ENCODE measurements around the gene CA10. TPM values are rescaled to one million over a fixed set of nuclear protein-coding genes. Genes with fewer than 3 reads are reported as not detected.

The CA10 gene
- total RNA-seq, 2 donors from 2014 or later = 0.91 TPM; not detected in 1

DNA sequence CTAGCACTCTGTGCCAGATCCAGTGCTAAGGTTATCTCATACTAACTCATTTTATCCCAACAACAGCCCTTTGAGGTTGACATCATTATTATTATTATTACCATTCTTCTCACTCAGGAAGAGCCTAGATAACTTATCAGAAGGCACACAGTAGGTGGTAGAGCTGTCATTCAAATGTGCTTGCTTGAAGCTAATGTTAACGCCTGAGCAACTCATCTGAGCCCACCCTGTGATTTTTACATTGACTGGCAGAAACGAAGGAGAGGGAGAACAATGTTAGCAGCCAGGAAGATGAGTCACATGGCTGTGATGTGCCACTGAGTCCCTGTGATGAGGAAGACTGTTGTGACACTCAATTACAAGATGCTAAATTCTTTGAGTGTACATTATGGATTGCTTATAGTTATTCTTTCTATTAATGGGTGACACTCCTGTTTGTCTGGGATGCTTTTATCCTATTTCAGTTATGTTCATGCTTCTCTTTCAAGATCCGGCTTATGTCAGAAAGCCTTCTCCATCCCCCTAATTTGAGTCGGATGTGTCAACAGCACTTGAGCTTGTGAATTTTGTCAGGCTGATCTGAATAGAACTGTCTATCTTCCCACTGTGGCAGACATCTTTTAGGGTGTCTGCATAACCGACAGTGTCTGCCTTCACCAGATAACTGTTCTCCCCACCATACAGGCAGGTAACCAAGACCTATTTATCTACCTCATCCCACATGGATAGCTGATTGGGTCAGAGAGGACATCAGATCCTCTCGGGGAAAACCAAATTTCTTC, 426.4 kb downstream of the CA10 start:
- DNase-seq (ENCODE audit: low spot score) = no peak
- H3K4me3 ChIP-seq = no peak overlapping the region
- H3K27me3 ChIP-seq (replicated peaks; ENCODE audit: insufficient read depth) = no peaks in the 10 kb centered on the region
- intact Hi-C loops (cut with DNase I) = no loop called here
- H3K9me3 ChIP-seq = no peaks in the 10 kb centered on the region
- no peaks in the 10 kb centered on the region for H3K4me1 ChIP-seq (replicated peaks)
- no peaks in the 10 kb centered on the region for H3K36me3 ChIP-seq
- TF ChIP-seq, protein P1, sequence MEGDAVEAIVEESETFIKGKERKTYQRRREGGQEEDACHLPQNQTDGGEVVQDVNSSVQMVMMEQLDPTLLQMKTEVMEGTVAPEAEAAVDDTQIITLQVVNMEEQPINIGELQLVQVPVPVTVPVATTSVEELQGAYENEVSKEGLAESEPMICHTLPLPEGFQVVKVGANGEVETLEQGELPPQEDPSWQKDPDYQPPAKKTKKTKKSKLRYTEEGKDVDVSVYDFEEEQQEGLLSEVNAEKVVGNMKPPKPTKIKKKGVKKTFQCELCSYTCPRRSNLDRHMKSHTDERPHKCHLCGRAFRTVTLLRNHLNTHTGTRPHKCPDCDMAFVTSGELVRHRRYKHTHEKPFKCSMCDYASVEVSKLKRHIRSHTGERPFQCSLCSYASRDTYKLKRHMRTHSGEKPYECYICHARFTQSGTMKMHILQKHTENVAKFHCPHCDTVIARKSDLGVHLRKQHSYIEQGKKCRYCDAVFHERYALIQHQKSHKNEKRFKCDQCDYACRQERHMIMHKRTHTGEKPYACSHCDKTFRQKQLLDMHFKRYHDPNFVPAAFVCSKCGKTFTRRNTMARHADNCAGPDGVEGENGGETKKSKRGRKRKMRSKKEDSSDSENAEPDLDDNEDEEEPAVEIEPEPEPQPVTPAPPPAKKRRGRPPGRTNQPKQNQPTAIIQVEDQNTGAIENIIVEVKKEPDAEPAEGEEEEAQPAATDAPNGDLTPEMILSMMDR (IDR thresholded peaks at IDR 0.05) = no peak
- no peak for TF ChIP-seq POLR2A (IDR thresholded peaks at IDR 0.05)
- no peak for TF ChIP-seq POLR2AphosphoS5 (IDR thresholded peaks at IDR 0.05)
- H3K27ac ChIP-seq = no peak overlapping the region
- 75% methylated on average over 6 of the region's 6 CpGs for WGBS

- intact Hi-C loops (cut with DNase I) = no loop called here
- DNase-seq (ENCODE audit: low spot score) = no peak
- no peak overlapping the region for H3K4me3 ChIP-seq
- H3K27me3 ChIP-seq (replicated peaks; ENCODE audit: insufficient read depth) = no peaks in the 10 kb centered on the region
- H3K27ac ChIP-seq = no peak overlapping the region
- no peaks in the 10 kb centered on the region for H3K9me3 ChIP-seq
- no peaks in the 10 kb centered on the region for H3K36me3 ChIP-seq
- no peaks in the 10 kb centered on the region for H3K4me1 ChIP-seq (replicated peaks)
- 48% methylated on average over 4 of the region's 4 CpGs for WGBS
- no peak for TF ChIP-seq POLR2AphosphoS5 (IDR thresholded peaks at IDR 0.05)
These were observed 428.0 kb downstream of the CA10 start for GRCh38 chr17:51730303-51731050.

GRCh38 chr17:51725185-51725584, 433.3 kb downstream of the CA10 start:
- H3K27me3 ChIP-seq (replicated peaks; ENCODE audit: insufficient read depth) = no peaks in the 10 kb centered on the region
- TF ChIP-seq POLR2A (IDR thresholded peaks at IDR 0.05) = no peak
- TF ChIP-seq POLR2AphosphoS5 (IDR thresholded peaks at IDR 0.05) = no peak
- TF ChIP-seq, protein P1 (IDR thresholded peaks at IDR 0.05) = no peak
- H3K4me1 ChIP-seq (replicated peaks) = no peaks in the 10 kb centered on the region
- intact Hi-C loops (cut with DNase I) = no loop called here
- H3K9me3 ChIP-seq = no peaks in the 10 kb centered on the region
- no peaks in the 10 kb centered on the region for H3K36me3 ChIP-seq
- 84% methylated on average over 3 of the region's 3 CpGs for WGBS
- no peak overlapping the region for H3K27ac ChIP-seq
- no peak for DNase-seq (ENCODE audit: low spot score)
- no peak overlapping the region for H3K4me3 ChIP-seq

- H3K9me3 ChIP-seq = no peaks in the 10 kb centered on the region
- H3K27me3 ChIP-seq (replicated peaks; ENCODE audit: insufficient read depth) = no peaks in the 10 kb centered on the region
- 90% methylated on average over 1 of the region's 1 CpG for WGBS
- no peak for TF ChIP-seq POLR2A (IDR thresholded peaks at IDR 0.05)
- TF ChIP-seq, protein P1 (IDR thresholded peaks at IDR 0.05) = no peak
- no peak for TF ChIP-seq POLR2AphosphoS5 (IDR thresholded peaks at IDR 0.05)
- no peaks in the 10 kb centered on the region for H3K36me3 ChIP-seq
- intact Hi-C loops (cut with DNase I) = no loop called here
- no peak overlapping the region for H3K4me3 ChIP-seq
- no peak overlapping the region for H3K27ac ChIP-seq
- no peaks in the 10 kb centered on the region for H3K4me1 ChIP-seq (replicated peaks)
- DNase-seq (ENCODE audit: low spot score) = no peak
These were observed 434.4 kb downstream of the CA10 start for GRCh38 chr17:51724043-51724580.

- no peak for DNase-seq (ENCODE audit: low spot score)
- TF ChIP-seq, protein P1 (IDR thresholded peaks at IDR 0.05) = no peak
- TF ChIP-seq POLR2A (IDR thresholded peaks at IDR 0.05) = no peak
- no peak for TF ChIP-seq POLR2AphosphoS5 (IDR thresholded peaks at IDR 0.05)
- Histone ChIP-seq H3K4me1 (replicated peaks) (no peaks in the 10 kb centered on the region), H3K27ac (no peak overlapping the region), H3K27me3 (replicated peaks; ENCODE audit: insufficient read depth) (no peaks in the 10 kb centered on the region), H3K9me3 (no peaks in the 10 kb centered on the region), H3K4me3 (no peak overlapping the region), H3K36me3 (no peaks in the 10 kb centered on the region)
- 96% methylated on average over 1 of the region's 1 CpG for WGBS
- intact Hi-C loops (cut with DNase I) = no loop called here
These were observed 435.5 kb downstream of the CA10 start for GRCh38 chr17:51722994-51723393.
